T-helper 22 cell (primary cell): ENCODE results near the gene ASF1B.

Source experiments
- DNase-seq: peaks from one replicate; pipeline ENCODE4 v3.0.0-alpha.2; 2020; ENCODE audit warnings: low read depth

Gene ASF1B

DNA sequence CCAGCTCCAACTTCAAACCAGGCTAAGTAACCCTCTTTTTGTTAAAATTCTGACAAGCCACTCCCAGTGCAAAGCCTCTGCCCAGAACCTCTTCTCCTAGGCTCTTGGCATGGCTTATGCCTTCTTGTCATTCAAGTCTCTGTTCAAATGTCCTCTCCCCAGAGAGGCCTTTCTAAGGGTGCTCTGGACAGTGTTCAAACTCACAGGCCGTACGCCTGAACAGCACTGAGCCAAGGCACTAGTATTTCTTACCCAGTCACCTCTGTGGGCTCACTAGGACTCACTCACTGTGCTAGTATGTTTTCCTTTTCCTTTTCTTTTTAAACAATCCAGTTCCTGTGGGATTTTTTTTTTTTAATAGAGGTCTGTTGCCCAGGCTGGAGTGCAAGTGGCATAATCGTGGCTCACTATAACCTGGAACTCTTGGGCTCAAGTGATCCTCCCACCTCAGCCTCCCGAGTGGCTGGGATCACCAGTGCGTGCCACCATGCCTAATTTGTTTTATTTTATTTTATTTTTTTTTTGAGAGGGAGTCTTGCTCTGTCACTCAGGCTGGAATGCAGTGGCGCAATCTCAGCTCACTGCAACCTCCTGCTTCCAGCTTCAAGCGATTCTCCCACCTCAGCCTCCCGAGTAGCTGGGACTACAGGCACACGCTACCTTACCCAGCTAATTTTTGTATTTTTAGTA lies 2.3 kb upstream of the ASF1B start:
- no peak for DNase-seq

DNA sequence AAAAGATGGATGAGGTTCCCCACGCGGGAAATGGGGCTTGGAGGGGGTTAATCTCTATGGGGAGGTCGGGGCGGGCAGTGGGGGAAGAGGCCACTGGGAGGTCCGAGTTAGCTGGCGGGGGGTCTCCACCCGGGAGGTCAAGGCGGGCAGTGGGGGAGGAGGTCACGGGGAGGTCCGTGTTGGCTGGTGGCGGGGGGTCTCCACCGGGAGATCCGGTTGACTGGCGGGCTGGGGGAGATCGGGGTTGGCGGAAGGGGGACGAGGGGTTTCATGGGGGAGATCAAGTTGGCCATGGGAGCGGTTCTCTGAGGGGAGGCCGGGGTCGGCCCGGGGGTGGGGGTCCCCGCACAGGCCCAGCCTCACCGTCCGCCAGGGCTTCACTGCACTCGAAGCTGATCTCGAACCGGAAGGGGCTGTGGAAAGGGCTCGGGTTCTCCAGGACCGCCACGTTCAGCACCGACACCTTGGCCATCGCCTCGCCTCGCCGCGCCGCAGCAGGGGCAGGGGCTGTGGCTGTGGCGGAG lies 342 bp downstream of the ASF1B start:
- DNase-seq: no peak

GRCh38 chr19:14135355-14135754 lies 1.0 kb downstream of the ASF1B start:
- DNase-seq: no peak

DNA sequence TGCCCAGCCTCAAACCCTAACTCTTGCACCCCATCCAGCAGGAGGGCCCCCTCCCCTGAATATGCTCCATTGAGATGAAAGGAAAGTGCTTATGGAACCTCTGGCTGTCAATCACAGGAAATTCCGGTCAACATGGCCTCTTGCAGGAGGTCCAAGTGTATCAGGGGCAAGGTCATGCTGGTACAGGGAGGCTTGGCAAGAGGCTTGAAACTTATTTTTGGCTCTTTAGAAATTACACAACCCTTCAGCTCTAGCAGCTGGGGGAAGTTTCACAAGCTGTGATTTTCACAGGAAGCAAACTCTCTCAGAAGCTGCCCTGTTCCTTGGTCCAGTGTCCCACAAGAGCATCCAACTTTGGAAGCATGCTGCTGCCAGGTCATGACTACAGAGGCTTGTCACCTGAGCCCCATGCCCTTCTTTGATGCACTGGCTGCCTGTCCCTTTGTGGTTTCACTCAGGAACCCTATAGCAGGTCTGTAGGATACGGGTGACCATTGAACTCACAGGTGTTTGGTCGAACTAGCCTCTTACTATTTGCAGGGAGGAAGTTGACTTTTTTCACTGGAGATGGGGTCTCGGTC lies 8.4 kb downstream of the ASF1B start:
- DNase-seq: no peak

GRCh38 chr19:14127176-14127575 lies 9.2 kb downstream of the ASF1B start:
- no peak for DNase-seq

GRCh38 chr19:14122924-14123323 lies 13.5 kb downstream of the ASF1B start:
- DNase-seq: no peak

DNA sequence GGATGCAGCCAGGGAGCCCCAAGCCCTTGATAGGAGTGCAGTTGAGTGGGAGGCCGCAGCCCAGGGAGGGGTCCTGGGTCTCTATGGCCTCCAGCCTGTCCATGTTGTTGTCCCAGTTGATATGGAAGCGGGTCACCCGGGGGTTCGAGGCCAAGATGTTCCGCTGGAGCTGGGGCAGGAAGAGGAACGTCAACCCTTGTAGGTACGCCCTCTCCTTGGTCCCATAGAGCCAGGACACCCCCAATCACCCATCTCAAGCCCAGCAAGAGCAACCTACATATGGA lies 15.9 kb downstream of the ASF1B start:
- no peak for DNase-seq

DNA sequence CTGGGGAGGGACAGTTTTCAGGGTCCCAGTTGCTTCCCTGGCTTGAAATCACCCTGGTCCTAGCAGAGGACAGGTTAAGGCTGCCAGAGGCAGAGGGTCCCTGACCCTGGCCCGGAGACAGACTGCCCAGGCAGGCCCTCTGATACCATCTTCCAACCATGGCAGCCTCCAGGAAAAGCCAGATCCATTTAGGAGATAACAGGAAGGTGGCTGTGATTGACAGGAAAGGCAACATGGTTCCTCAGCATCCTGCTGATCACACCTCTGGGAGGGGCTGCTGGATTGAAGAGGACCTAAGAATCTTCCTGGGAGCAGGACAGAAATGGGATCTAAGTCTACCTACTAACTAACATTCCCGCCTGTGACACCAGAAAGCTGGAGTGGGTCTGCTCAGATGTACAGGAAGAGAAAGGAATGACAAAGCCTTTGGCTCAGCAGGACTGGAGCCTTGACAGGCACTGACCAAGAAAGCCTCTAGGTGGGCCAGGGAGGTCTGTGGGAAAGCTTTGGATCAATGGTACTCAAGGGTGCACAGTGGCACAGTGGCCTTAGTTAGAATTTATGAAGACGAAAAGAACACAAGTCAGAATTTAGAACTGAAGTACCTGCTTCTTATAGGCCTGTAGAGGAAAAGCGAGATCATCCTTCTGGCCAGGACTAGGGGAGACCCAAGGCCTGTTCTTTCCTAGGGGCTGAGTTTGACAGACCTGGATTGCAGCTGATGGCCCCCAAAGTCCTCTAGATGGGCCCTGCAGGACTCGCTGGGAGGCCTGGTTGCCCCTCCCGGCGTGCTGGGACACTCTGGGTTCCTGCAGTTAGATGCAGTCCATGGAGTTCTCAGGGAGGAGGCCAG lies 16.5 kb downstream of the ASF1B start:
- DNase-seq: no peak

- no peak for DNase-seq
Observed at GRCh38 chr19:14119146-14119545, 17.2 kb downstream of the ASF1B start.

- peak; percentile 39 for DNase-seq
Observed at GRCh38 chr19:14118165-14119051, 18.0 kb downstream of the ASF1B start.

DNA sequence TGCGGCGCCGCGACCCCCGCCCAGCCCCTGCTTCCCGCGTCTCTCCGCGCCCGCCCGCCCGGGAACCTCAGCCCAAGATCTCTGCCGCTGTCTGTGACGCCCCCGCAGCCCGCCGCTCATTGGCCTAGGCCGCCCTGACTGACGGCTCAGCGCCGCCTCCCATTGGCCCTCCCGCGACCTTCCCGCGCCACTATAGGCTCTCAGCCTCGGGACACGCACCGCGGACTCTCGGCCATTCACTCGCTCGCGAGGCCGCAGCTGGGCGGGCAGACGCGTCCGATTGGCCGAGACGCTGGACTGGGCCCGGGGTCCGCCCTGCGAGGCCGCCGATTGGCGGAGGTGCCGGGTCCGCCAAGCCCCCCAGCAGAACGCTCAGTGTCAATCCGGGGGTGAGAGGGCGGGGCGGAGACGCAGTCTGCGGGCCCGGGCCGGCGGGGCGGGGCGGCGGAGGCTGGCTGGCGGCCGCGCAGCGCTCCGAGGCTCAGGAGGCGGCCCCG lies 18.7 kb downstream of the ASF1B start, which contains the start of gene PRKACA:
TSS of gene PRKACA (minus strand) at position 95 of the 497 bp plus-strand sequence. CDS start 215 bp downstream, outside the sequence.
- peak; percentile 98 for DNase-seq

- DNase-seq: no peak
Observed at GRCh38 chr19:14116918-14117578, 19.3 kb downstream of the ASF1B start.

DNA sequence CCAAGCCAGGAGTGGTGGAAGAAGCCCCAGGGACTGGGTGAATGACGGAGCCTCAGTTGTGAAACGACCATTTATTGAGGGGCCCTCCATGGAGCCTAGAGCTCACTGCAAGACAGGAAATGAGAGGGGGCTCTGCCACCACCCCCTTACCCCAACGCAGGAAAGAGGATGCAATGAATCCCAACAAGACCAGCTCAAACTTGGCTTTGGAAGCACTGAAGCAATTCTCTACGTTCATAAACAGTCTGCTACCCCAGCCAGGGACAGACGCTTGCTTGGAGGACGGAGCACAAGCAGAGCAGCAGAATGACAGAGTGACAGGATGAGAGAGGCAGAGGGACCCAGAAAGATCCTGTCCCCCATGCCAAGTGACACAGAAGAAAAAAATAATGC lies 19.9 kb downstream of the ASF1B start:
- DNase-seq: no peak

DNA sequence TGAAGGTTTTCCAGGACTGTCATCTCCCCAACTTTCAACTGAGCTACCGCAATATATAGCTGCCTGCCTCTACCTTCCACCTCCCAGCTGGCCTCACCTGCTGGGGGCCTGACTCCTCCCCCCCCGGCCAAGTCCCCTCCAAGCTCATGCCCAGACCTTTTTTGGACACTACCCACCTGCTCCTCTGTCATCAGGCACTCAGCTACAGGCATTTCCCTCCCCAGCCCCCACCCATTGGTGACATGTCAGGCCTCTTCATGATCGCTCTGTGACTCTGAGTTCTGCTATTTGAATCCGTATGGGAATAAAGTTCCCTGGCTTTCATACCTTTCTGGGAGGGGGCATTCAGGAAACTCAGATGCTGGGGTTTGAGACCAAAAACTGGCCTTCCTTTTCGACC lies 20.6 kb downstream of the ASF1B start:
- DNase-seq: no peak

GRCh38 chr19:14114854-14115253 lies 21.5 kb downstream of the ASF1B start:
- DNase-seq: no peak

DNA sequence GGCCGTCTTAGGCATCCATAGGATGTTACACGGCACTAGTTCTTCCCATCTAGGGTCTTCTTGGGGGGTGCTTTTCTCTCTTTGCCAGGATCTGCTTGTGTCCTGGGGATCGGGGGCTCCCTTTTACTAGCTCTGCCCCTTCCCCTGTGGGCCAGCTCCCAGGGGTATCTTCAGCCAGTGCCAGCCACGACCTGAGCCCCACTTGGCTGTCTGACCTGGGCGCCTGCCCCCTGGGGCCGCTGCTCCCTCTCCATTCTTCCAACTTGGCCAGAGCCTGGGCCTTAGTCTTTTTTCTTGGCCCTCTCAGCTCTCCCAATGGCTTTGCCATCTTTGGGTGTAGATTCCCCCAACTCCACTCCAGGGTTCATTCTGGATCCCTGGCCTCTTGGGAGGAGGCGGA lies 21.9 kb downstream of the ASF1B start:
- DNase-seq: no peak

DNA sequence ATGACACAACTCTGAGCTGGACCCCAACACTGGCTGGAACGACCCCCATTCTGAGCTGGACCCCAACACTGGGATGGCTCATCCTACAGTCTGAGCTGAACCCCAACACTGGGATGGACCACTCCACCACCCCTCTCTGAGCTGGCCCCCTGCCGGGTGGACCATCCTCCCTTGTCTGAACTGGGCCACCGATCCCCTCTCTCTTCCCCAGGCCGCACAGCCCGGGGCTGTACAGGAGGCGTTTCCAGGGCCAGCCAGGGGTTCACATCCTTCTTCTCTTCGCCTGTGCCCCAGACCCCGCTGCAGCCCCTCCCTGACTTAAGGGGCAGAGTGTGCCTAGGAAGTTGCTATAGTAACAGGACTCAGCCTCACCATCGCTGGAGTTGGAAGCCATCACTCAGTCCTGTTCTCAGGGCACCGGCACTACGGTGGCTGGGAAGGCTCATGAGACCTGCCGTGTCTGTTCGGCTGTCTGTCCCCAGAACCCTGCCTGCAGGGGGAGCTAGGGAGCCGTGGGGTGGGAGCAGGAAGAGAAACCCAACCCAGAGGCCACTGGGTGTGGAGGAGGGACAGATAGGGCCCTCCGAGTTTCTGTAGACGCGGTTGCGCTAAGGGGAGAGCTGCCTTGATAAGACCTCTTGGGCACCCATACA lies 22.5 kb downstream of the ASF1B start:
- DNase-seq: peak; percentile 17

DNA sequence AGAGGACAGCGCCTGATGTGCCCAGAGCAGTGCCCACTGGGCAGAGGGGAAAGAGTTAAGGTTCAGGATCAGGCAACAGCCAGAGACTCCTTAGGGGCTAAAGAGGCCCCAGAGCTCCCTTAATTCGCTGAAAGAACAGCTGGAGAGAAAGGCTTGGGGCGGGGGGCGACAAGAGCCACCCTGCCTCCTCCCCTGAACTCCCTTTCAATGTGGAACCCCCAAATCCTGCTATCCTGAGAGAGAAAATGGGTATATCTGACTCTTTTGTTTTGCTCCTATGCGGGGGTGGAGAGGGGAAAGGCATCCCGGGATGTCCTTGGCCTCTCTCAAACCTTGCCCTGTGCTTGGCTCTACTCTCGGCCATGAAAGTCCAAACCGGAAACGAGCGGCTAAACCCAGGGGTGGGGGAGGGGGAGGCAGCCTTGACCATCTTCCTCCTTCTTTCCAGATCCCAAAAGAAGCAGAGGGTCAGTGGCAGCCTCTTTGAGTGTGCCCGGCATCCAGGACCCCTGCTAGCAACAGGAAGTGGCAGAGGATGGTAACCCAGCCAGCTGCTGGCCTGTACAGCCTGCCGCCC lies 23.5 kb downstream of the ASF1B start:
- DNase-seq: no peak

GRCh38 chr19:14112051-14112808 lies 24.2 kb downstream of the ASF1B start:
- no peak for DNase-seq

DNA sequence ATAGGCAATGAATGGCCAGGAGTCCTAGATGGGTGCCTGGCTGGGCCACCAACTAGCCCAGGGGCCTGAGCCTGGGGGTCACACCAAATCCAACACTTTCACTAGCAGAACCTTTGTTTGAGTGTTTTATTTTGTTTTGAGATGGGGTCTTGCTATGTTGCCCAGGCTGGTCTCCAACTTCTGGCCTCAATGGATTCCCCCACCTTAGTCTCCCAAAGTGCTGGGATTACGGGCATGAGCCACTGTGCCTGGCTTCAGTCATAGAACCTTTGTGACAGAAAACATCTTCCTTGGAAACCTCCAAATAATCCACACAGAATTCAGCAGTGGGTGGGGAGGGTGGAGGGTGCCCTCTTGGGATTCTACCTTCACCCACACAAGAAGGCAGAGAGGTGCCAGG lies 24.9 kb downstream of the ASF1B start:
- DNase-seq: no peak
